Epithelial cell of prostate (primary cell): ENCODE measurements around the gene SUV39H2.
"Not testable (repeated sequence)": the region's sequence is repeated elsewhere in the genome, so short reads cannot be mapped to it uniquely, and the experiment has no call there.

Experiments
- DNase-seq: peaks from one replicate; pipeline ENCODE4 v3.0.0-alpha.2; 2011; ENCODE audit warnings: low read depth, low spot score
- H3K27ac ChIP-seq: fragments of 450-650 bp; 2 replicates; pipeline ENCODE4 v1.5.1; 2017; ENCODE audit warnings: mild to moderate bottlenecking

Gene SUV39H2

GRCh38 chr10:14878266-14879123 is at the start of gene SUV39H2:
TSS of gene SUV39H2 (plus strand) at chr10:14878866. CDS start at chr10:14878889, 23 bp downstream.
- peak; percentile 60 for DNase-seq

GRCh38 chr10:14833106-14833505 is 45.6 kb upstream of the SUV39H2 start:
- DNase-seq = no peak

More at GRCh38 chr10:14878266-14879123, at the start of gene SUV39H2:
- peak within 1 kb of the TSS; percentile 90 for H3K27ac ChIP-seq

GRCh38 chr10:14836208-14836607 is 42.5 kb upstream of the SUV39H2 start:
- no peak for DNase-seq
- H3K27ac ChIP-seq = no peak overlapping the region

More at GRCh38 chr10:14833106-14833505, 45.6 kb upstream of the SUV39H2 start:
- no peak overlapping the region for H3K27ac ChIP-seq

- peak; percentile 5 for DNase-seq
- peak overlapping the region; percentile 61 for H3K27ac ChIP-seq
Observed at GRCh38 chr10:14837003-14837756, 41.5 kb upstream of the SUV39H2 start.

GRCh38 chr10:14837757-14838581 is 40.7 kb upstream of the SUV39H2 start, which contains the start of the genes CDNF, HSPA14 and MSANTD7:
TSS of gene CDNF (minus strand) at chr10:14838037. CDS start at chr10:14837946, 91 bp downstream.
TSS of gene HSPA14 (plus strand) at chr10:14838306. CDS start at chr10:14838403, 97 bp downstream.
TSS of gene MSANTD7 (plus strand) at chr10:14838306. CDS start at chr10:14842285, 3,979 bp downstream.
- DNase-seq = peak; percentile 93
- peak within 1 kb of the TSS; percentile 61 for H3K27ac ChIP-seq

GRCh38 chr10:14838582-14839304 is 39.9 kb upstream of the SUV39H2 start:
- no peak for DNase-seq
- H3K27ac ChIP-seq = peak overlapping the region; percentile 61

- H3K27ac ChIP-seq = peak overlapping the region; percentile 61
- DNase-seq = no peak
Observed at GRCh38 chr10:14839305-14839695, 39.4 kb upstream of the SUV39H2 start.

GRCh38 chr10:14840178-14840577 is 38.5 kb upstream of the SUV39H2 start:
- H3K27ac ChIP-seq = no peak overlapping the region
- DNase-seq = no peak

GRCh38 chr10:14843327-14843988 is 35.2 kb upstream of the SUV39H2 start:
- no peak for DNase-seq
- no peak overlapping the region for H3K27ac ChIP-seq

- no peak for DNase-seq
- H3K27ac ChIP-seq = no peak overlapping the region
Observed at GRCh38 chr10:14844948-14845347, 33.7 kb upstream of the SUV39H2 start.

GRCh38 chr10:14852236-14852635 is 26.4 kb upstream of the SUV39H2 start:
- no peak for DNase-seq
- no peak overlapping the region for H3K27ac ChIP-seq

- no peak for DNase-seq
- H3K27ac ChIP-seq = no peak overlapping the region
Observed at GRCh38 chr10:14855453-14855852, 23.2 kb upstream of the SUV39H2 start.

- DNase-seq = no peak
- H3K27ac ChIP-seq = no peak overlapping the region
Observed at GRCh38 chr10:14858338-14858960, 20.2 kb upstream of the SUV39H2 start.

- no peak for DNase-seq
- no peak overlapping the region for H3K27ac ChIP-seq
Observed at GRCh38 chr10:14859043-14859442, 19.6 kb upstream of the SUV39H2 start.

GRCh38 chr10:14859775-14860174 is 18.9 kb upstream of the SUV39H2 start:
- DNase-seq = no peak
- no peak overlapping the region for H3K27ac ChIP-seq

- H3K27ac ChIP-seq = no peak overlapping the region
- DNase-seq = no peak
Observed at GRCh38 chr10:14860791-14861190, 17.9 kb upstream of the SUV39H2 start.

GRCh38 chr10:14864466-14864865 is 14.2 kb upstream of the SUV39H2 start:
- DNase-seq, H3K27ac ChIP-seq: not testable (repeated sequence)

GRCh38 chr10:14864871-14865270 is 13.8 kb upstream of the SUV39H2 start:
- DNase-seq, H3K27ac ChIP-seq: not testable (repeated sequence)
